SW480 (cell line): Measurements from ENCODE around the gene ACOT9.
A peak's percentile ranks its signal among the peaks of the same experiment; 100 is the strongest.
"Not testable (repeated sequence)": the region's sequence is repeated elsewhere in the genome, so short reads cannot be mapped to it uniquely, and the experiment has no call there.

ENCODE experiments used
- DNase-seq: peaks from one replicate; pipeline ENCODE4 v3.0.0-alpha.2; 2016; ENCODE audit warnings: low spot score

The ACOT9 gene

GRCh38 chrX:23694606-23695005, 48.5 kb downstream of the ACOT9 start:
- DNase-seq: peak; percentile 50

- DNase-seq: no peak
Observed at GRCh38 chrX:23692166-23692565, 50.9 kb downstream of the ACOT9 start.

- DNase-seq: not testable (repeated sequence)
Observed at GRCh38 chrX:23676486-23676885, 66.6 kb downstream of the ACOT9 start.

GRCh38 chrX:23673108-23673507, 70.0 kb downstream of the ACOT9 start:
- DNase-seq: no peak

DNA sequence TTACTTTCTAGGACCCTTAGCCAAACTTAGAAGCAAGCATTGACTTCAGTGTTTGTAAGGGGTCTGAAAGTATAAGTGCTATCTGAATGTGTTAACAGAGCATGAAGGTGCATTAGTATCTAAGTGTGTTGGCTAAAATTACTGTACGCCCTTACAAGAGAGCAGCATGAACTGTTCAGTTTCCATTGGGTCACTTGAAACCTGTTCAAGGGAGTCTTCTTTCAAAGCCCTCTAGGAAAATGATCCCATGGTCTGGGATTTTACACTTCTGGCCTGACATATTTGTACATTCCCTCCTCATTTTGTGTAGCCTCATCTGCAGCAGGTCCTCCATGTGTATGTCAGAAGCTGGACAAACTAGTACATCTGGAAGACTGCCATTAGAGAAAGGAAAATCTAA, 72.5 kb downstream of the ACOT9 start:
- DNase-seq: no peak

DNA sequence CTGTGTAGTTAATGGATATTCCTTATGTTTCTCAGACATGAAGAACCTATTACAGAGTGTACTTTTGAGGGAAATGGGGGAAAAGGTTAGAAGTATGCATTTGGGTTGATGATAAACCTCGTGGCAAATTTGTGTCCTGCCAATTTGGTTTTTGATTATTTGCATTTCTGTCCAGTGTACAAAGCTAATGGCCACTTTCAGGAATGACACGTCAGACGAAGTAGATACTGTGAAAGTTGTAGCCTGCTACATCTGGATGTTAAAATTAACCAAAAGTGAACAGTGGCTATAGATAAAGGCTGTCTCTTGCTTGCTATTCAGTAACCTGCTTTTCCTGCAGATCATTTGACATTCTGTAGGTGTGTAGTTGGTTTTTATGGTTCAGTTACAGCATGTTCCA, 74.7 kb downstream of the ACOT9 start:
- no peak for DNase-seq

DNA sequence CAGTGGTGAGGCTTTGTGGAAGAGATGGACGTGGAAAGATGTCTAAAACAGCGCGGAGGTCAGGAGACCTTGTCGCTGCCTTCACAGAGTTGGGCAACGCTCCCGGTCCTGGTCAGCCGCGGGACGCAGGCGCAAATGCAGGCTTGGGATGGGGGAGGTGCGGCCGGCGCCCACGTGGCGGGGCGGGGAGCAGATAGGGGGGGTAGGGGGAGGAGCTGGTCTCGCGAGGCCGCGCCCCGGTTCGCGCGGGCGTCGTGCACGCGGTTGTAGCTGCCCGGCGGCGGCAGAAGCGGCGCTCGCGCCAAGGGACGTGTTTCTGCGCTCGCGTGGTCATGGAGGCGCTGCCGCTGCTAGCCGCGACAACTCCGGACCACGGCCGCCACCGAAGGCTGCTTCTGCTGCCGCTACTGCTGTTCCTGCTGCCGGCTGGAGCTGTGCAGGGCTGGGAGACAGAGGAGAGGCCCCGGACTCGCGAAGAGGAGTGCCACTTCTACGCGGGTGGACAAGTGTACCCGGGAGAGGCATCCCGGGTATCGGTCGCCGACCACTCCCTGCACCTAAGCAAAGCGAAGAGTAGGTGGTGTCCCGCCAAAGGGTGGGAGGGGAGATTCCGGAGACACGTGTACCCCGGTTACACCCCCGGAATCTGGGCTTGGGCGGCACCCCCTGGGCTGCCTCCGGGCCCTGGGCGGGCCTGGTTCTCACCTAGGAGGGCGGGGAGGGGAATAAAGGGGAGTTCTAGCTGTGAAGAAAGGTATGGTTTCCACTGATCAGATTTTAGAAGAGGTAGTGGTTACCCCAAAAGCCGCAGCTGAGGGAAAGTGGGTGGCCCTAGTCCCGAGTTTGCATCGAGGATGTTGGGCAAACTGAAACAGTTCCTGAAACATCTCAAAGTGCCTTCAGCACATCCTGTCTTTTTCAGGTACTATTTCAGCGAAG, 75.6 kb downstream of the ACOT9 start, which contains the start of gene PRDX4:
Gene PRDX4, plus strand, starts transcription at position 255 of the 939 bp plus-strand sequence. Its CDS starts 78 bp downstream, at position 333.
- DNase-seq: peak; percentile 86

DNA sequence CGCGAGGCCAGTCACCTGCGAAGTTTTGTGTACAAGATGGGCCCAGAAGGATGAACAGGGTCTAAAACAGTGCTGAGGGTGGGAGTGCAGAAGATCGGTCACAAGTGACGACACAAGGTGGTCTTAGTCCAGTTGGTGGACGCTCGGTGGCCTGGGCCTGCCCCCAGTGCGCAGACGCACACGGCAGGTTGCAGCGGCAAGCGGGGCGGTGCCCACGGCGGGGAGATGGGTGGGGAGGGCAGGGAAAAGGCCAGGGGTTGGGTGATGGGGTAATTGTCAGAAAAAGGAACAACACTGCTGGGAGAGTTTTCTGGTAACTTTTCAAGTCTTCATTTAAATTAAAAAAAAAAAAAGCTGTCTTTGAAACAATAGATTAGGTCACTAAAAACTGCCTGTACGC, 76.8 kb downstream of the ACOT9 start:
- no peak for DNase-seq

- no peak for DNase-seq
Observed at GRCh38 chrX:23664496-23664895, 78.6 kb downstream of the ACOT9 start.

DNA sequence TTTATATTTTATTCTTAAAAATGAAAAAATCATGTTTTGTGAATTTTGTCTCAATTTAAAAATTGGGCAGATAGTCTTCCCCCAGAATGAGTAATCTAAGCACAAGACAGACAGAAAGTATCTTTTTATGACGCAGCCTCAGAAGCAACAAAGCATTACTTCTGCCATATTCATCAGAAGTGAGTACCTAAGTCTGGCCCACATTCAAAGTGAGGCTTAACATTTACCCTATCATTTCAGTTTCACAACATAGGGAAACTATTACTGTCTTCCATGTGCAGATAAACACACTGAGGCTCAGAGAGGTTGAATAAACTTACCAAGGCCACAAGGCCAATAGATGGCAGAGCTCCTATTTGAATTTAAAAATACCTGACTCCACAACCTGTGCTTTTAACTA, 80.2 kb downstream of the ACOT9 start:
- no peak for DNase-seq

- DNase-seq: no peak
Observed at GRCh38 chrX:23662187-23662586, 80.9 kb downstream of the ACOT9 start.

DNA sequence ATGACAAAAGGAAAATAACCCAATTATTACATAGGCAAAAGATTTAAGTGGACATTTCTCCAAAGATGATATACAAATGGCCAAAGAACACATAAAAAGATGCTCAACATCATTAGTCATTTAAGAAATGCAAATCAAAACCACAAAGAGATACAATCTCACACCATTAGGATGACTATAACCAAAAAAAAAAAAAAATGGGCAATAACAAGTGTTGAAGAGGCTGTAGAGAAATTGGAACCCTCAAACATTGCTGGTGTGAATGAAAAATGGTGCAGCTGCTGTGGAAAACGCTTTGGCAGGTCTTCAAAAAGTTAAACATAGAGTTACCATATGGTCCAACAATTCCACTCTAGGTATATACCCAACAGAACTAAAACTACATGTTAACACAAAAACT, 81.4 kb downstream of the ACOT9 start:
- no peak for DNase-seq

- DNase-seq: no peak
Observed at GRCh38 chrX:23660766-23661132, 82.3 kb downstream of the ACOT9 start.

- DNase-seq: not testable (repeated sequence)
Observed at GRCh38 chrX:23660083-23660765, 82.9 kb downstream of the ACOT9 start.

- no peak for DNase-seq
Observed at GRCh38 chrX:23659339-23659738, 83.7 kb downstream of the ACOT9 start.

- no peak for DNase-seq
Observed at GRCh38 chrX:23656684-23657083, 86.4 kb downstream of the ACOT9 start.

DNA sequence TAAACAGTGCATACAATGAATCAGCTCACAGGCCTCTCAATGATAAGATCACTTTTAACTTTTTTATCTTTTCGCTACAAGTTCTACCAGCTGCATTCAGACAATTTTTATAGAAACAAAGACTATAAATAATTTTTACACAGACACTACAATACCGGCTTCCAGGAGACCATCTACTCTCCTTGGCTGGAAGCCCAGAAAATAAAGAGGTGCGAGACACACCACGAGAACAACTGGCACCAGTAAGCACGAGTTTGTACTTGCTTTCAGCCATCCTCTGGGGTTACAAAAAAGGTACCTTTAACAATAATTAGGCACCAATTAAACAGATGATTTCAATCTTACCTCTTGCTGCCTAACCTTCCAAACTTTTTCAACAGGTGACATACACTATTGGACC, 87.0 kb downstream of the ACOT9 start:
- DNase-seq: no peak
